Testis (tissue), 2 donors: ENCODE data around the gene PTPRCAP.

ENCODE experiments used
- POLR2A ChIP-seq: fragments of 450-650 bp; IDR thresholded peaks from one replicate; pipeline ENCODE4 v1.6.1; 2017; ENCODE audit warnings: antibody characterized with exemption, mild to moderate bottlenecking, moderate library complexity
- TF ChIP-seq, protein P1 (sequence below), 3 experiments: fragments of 450-650 bp in 2 of 3; fragments of 200-600 bp in 1 of 3; sonication (generic) in 1 of 3; IDR thresholded peaks; one replicate each; pipeline ENCODE4 v1.5.1; 2016 to 2019; ENCODE audit warnings: antibody characterized with exemption in 3 of 3, mild to moderate bottlenecking in 2 of 3, moderate library complexity in 1 of 3

DNA sequence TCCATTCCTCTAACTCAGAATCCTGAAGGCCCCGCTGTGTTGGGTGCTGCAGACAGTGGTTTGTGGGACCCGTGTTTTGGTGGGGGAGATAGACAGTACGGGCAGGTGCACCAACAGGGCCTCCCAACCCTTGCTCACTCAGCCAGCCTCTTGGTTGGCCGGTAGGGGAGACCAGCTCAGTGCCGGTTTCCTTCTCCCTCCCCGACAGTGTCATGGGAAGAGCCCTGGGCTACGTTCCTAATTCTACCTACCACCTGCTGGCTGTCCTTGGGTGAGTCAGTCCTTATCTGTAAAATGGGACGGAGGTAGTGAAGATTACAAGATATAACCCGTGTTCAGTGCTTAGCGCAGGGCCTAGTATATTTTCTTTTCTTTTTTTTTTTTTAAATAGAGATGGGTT is 25.7 kb upstream of the PTPRCAP start:
- TF ChIP-seq, protein P1, sequence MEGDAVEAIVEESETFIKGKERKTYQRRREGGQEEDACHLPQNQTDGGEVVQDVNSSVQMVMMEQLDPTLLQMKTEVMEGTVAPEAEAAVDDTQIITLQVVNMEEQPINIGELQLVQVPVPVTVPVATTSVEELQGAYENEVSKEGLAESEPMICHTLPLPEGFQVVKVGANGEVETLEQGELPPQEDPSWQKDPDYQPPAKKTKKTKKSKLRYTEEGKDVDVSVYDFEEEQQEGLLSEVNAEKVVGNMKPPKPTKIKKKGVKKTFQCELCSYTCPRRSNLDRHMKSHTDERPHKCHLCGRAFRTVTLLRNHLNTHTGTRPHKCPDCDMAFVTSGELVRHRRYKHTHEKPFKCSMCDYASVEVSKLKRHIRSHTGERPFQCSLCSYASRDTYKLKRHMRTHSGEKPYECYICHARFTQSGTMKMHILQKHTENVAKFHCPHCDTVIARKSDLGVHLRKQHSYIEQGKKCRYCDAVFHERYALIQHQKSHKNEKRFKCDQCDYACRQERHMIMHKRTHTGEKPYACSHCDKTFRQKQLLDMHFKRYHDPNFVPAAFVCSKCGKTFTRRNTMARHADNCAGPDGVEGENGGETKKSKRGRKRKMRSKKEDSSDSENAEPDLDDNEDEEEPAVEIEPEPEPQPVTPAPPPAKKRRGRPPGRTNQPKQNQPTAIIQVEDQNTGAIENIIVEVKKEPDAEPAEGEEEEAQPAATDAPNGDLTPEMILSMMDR (IDR thresholded peaks at IDR 0.05), result no peak
- TF ChIP-seq POLR2A, result no peak
